ENCODE data around the gene XPR1. TPM values are rescaled to one million over a fixed set of nuclear protein-coding genes. Genes with fewer than 3 reads are reported as not detected.

Gene XPR1
- total RNA-seq, 1 experiment from 2014 or later: 45.6 TPM

GRCh38 chr1:180734366-180734765, 102.5 kb downstream of the XPR1 start:
- no peak for DNase-seq
- no peaks in the 10 kb centered on the region for H3K27me3 ChIP-seq (ENCODE audit: control insufficient read depth, insufficient read depth, low read length)
- H3K4me3 ChIP-seq (ENCODE audit: insufficient read depth, low read depth, low read length): no peak overlapping the region
- no peaks in the 10 kb centered on the region; the same call in 1 of the 2 replicates for H3K36me3 ChIP-seq (replicated peaks; ENCODE audit: control insufficient read depth, insufficient read depth, low read length)

- no peaks in the 10 kb centered on the region for H3K27me3 ChIP-seq (ENCODE audit: control insufficient read depth, insufficient read depth, low read length)
- no peak for DNase-seq
Measured at GRCh38 chr1:180742663-180743062, 110.8 kb downstream of the XPR1 start.

GRCh38 chr1:180743868-180744267, 112.0 kb downstream of the XPR1 start:
- no peak overlapping the region for H3K4me3 ChIP-seq (ENCODE audit: insufficient read depth, low read depth, low read length)
- no peaks in the 10 kb centered on the region for H3K36me3 ChIP-seq (replicated peaks; ENCODE audit: control insufficient read depth, insufficient read depth, low read length)
- no peak for DNase-seq

More at GRCh38 chr1:180742663-180743062, 110.8 kb downstream of the XPR1 start:
- H3K4me3 ChIP-seq (ENCODE audit: insufficient read depth, low read depth, low read length): no peak overlapping the region
- H3K36me3 ChIP-seq (replicated peaks; ENCODE audit: control insufficient read depth, insufficient read depth, low read length): no peaks in the 10 kb centered on the region

GRCh38 chr1:180745098-180745497, 113.3 kb downstream of the XPR1 start:
- H3K27me3 ChIP-seq (ENCODE audit: control insufficient read depth, insufficient read depth, low read length): no peaks in the 10 kb centered on the region
- no peak for DNase-seq
- H3K4me3 ChIP-seq (ENCODE audit: insufficient read depth, low read depth, low read length): no peak overlapping the region
- no peaks in the 10 kb centered on the region for H3K36me3 ChIP-seq (replicated peaks; ENCODE audit: control insufficient read depth, insufficient read depth, low read length)

More at GRCh38 chr1:180743868-180744267, 112.0 kb downstream of the XPR1 start:
- H3K27me3 ChIP-seq (ENCODE audit: control insufficient read depth, insufficient read depth, low read length): no peaks in the 10 kb centered on the region

- DNase-seq: no peak
- no peak overlapping the region for H3K4me3 ChIP-seq (ENCODE audit: insufficient read depth, low read depth, low read length)
- no peaks in the 10 kb centered on the region for H3K27me3 ChIP-seq (ENCODE audit: control insufficient read depth, insufficient read depth, low read length)
- no peaks in the 10 kb centered on the region for H3K36me3 ChIP-seq (replicated peaks; ENCODE audit: control insufficient read depth, insufficient read depth, low read length)
Measured at GRCh38 chr1:180751921-180752320, 120.1 kb downstream of the XPR1 start.

- H3K36me3 ChIP-seq (replicated peaks; ENCODE audit: control insufficient read depth, insufficient read depth, low read length): no peaks in the 10 kb centered on the region
- DNase-seq: no peak
- H3K4me3 ChIP-seq (ENCODE audit: insufficient read depth, low read depth, low read length): no peak overlapping the region
- H3K27me3 ChIP-seq (ENCODE audit: control insufficient read depth, insufficient read depth, low read length): no peaks in the 10 kb centered on the region
Measured at GRCh38 chr1:180754453-180754852, 122.6 kb downstream of the XPR1 start.

- no peak overlapping the region for H3K4me3 ChIP-seq (ENCODE audit: insufficient read depth, low read depth, low read length)
- H3K36me3 ChIP-seq (replicated peaks; ENCODE audit: control insufficient read depth, insufficient read depth, low read length): no peaks in the 10 kb centered on the region
- H3K27me3 ChIP-seq (ENCODE audit: control insufficient read depth, insufficient read depth, low read length): no peaks in the 10 kb centered on the region
- DNase-seq: no peak
Measured at GRCh38 chr1:180757657-180758056, 125.8 kb downstream of the XPR1 start.

- Histone ChIP-seq H3K27me3 (ENCODE audit: control insufficient read depth, insufficient read depth, low read length) (no peaks in the 10 kb centered on the region), H3K36me3 (replicated peaks; ENCODE audit: control insufficient read depth, insufficient read depth, low read length) (no peaks in the 10 kb centered on the region), H3K4me3 (ENCODE audit: insufficient read depth, low read depth, low read length) (no peak overlapping the region)
- no peak for DNase-seq
Measured at GRCh38 chr1:180762796-180763195, 131.0 kb downstream of the XPR1 start.

- Histone ChIP-seq H3K27me3 (ENCODE audit: control insufficient read depth, insufficient read depth, low read length) (no peaks in the 10 kb centered on the region), H3K4me3 (ENCODE audit: insufficient read depth, low read depth, low read length) (no peak overlapping the region), H3K36me3 (replicated peaks; ENCODE audit: control insufficient read depth, insufficient read depth, low read length) (no peaks in the 10 kb centered on the region)
- no peak for DNase-seq
Measured at GRCh38 chr1:180765151-180765550, 133.3 kb downstream of the XPR1 start.

GRCh38 chr1:180769889-180770288, 138.1 kb downstream of the XPR1 start:
- Histone ChIP-seq H3K36me3 (replicated peaks; ENCODE audit: control insufficient read depth, insufficient read depth, low read length) (no peaks in the 10 kb centered on the region), H3K4me3 (ENCODE audit: insufficient read depth, low read depth, low read length) (no peak overlapping the region), H3K27me3 (ENCODE audit: control insufficient read depth, insufficient read depth, low read length) (no peaks in the 10 kb centered on the region)
- DNase-seq: no peak

GRCh38 chr1:180773210-180773865, 141.5 kb downstream of the XPR1 start:
- DNase-seq: no peak
- no peaks in the 10 kb centered on the region for H3K36me3 ChIP-seq (replicated peaks; ENCODE audit: control insufficient read depth, insufficient read depth, low read length)
- H3K4me3 ChIP-seq (ENCODE audit: insufficient read depth, low read depth, low read length): no peak overlapping the region

GRCh38 chr1:180775801-180776200, 144.0 kb downstream of the XPR1 start:
- Histone ChIP-seq H3K36me3 (replicated peaks; ENCODE audit: control insufficient read depth, insufficient read depth, low read length) (no peaks in the 10 kb centered on the region), H3K27me3 (ENCODE audit: control insufficient read depth, insufficient read depth, low read length) (no peaks in the 10 kb centered on the region), H3K4me3 (ENCODE audit: insufficient read depth, low read depth, low read length) (no peak overlapping the region)
- no peak for DNase-seq

More at GRCh38 chr1:180773210-180773865, 141.5 kb downstream of the XPR1 start:
- H3K27me3 ChIP-seq (ENCODE audit: control insufficient read depth, insufficient read depth, low read length): no peaks in the 10 kb centered on the region

- Histone ChIP-seq H3K4me3 (ENCODE audit: insufficient read depth, low read depth, low read length) (no peak overlapping the region), H3K27me3 (ENCODE audit: control insufficient read depth, insufficient read depth, low read length) (no peaks in the 10 kb centered on the region), H3K36me3 (replicated peaks; ENCODE audit: control insufficient read depth, insufficient read depth, low read length) (no peaks in the 10 kb centered on the region)
- DNase-seq: no peak
Measured at GRCh38 chr1:180777072-180777689, 145.4 kb downstream of the XPR1 start.

GRCh38 chr1:180778782-180779398, 147.1 kb downstream of the XPR1 start:
- Histone ChIP-seq H3K27me3 (ENCODE audit: control insufficient read depth, insufficient read depth, low read length) (no peaks in the 10 kb centered on the region), H3K4me3 (ENCODE audit: insufficient read depth, low read depth, low read length) (no peak overlapping the region), H3K36me3 (replicated peaks; ENCODE audit: control insufficient read depth, insufficient read depth, low read length) (no peaks in the 10 kb centered on the region)
- peak; percentile 29 for DNase-seq

GRCh38 chr1:180779584-180779983, 147.8 kb downstream of the XPR1 start:
- no peaks in the 10 kb centered on the region for H3K27me3 ChIP-seq (ENCODE audit: control insufficient read depth, insufficient read depth, low read length)
- no peaks in the 10 kb centered on the region for H3K36me3 ChIP-seq (replicated peaks; ENCODE audit: control insufficient read depth, insufficient read depth, low read length)
- DNase-seq: no peak
- no peak overlapping the region for H3K4me3 ChIP-seq (ENCODE audit: insufficient read depth, low read depth, low read length)
